GM10266 (cell line): ENCODE results near the gene PRKAG2.

ENCODE experiments used
- DNase-seq: peaks from one replicate; pipeline ENCODE4 v3.0.0; 2012; ENCODE audit errors: extremely low spot score
- CTCF ChIP-seq: IDR thresholded peaks from 2 replicates; pipeline ENCODE4 v1.5.1; 2012; ENCODE audit warnings: mild to moderate bottlenecking, low read depth; ENCODE audit not compliant: control insufficient read depth, insufficient read depth; ENCODE audit errors: missing control alignments

Gene PRKAG2

GRCh38 chr7:151514461-151515275, 362.2 kb downstream of the PRKAG2 start:
- DNase-seq, result no peak
- TF ChIP-seq CTCF, result no peak

DNA sequence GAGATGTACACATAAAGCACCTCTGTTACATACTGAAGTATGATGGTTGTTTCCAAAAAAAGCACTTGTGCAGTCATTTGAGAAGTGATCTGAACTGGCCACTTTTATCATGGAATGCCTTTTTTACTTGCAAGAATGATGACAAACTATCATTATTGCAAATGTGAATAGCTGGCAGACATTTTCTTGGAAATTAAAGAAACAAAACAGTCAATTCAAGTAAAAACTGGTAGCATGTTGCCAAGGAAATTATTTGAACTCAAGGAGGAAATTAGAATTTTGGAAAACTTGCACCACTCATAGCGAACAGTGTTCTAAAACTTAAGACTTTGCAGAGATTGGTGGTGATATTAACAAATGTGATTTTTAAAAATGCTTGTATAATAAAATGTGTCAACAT, 363.8 kb downstream of the PRKAG2 start:
- TF ChIP-seq CTCF, result no peak
- no peak for DNase-seq

- no peak for DNase-seq
Observed at GRCh38 chr7:151512353-151512752, 364.6 kb downstream of the PRKAG2 start.

DNA sequence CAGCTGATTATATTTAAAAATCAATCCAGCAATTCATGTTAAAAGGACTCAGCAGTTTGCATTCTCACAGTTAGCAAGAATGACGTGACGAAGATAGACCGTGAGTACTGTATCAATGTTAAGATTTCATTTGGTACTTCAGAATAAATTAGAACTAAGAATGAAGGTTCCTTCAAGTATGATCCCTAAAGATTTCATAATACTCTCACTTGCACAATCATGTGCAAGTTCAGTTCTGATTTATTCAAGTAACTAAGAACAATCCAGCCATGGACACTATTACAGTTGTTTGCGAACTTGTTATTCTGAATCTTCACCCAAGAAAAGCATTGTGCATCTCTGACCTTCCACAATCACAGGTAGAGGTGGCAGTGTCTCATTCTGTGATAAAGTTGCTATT, 365.0 kb downstream of the PRKAG2 start:
- TF ChIP-seq CTCF, result no peak
- no peak for DNase-seq

More at GRCh38 chr7:151512353-151512752, 364.6 kb downstream of the PRKAG2 start:
- TF ChIP-seq CTCF, result no peak

DNA sequence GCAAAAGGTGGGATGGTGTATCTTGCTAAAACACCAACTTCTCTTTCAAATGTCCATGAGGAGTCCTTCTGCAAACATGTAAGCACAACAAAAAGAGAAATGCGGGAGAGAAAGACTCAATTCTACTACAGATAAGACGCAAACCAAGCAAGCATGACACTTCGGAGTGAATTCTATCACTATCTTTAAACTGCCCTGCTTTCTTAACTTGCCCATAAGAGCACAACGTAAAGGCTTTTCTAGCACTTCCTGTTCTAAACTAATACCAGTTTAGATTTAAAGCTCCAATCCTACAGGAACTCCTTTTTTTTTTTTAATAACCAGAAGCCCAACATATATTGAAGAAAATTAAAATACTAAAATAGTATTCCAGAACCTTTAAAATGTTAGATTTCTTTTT, 365.6 kb downstream of the PRKAG2 start:
- TF ChIP-seq CTCF, result no peak
- no peak for DNase-seq

DNA sequence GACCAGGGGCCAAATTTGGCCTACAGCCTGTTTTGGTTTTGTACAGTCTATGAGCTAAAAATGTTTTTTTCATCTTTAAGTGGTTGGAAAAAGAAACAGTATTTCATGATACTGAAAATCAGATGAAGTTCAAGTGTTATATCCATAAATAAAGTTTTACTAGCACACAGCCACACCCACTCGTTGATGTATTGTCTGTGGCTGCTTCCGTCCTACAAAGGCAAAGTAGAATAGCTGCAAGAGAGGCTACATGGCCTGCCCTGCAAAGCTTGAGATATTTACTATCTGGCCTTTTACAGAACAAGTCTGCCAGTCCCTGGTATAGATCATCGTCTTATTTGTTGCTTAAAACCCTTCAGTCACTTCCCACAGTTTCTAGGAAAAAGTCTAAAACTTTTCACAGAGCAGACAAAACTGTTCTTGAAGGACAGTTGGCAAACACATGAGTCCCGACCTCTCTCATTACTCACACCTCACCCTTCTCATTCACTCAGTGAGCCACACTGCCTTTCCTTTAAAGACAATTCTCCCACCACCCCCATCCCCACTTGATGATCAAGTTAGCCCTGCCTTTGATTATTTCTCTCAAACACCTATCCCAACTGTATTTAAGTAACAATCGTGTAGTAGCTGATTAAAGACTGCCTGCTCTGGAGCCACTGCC, 367.1 kb downstream of the PRKAG2 start:
- no peak for DNase-seq
- no peak for TF ChIP-seq CTCF

DNA sequence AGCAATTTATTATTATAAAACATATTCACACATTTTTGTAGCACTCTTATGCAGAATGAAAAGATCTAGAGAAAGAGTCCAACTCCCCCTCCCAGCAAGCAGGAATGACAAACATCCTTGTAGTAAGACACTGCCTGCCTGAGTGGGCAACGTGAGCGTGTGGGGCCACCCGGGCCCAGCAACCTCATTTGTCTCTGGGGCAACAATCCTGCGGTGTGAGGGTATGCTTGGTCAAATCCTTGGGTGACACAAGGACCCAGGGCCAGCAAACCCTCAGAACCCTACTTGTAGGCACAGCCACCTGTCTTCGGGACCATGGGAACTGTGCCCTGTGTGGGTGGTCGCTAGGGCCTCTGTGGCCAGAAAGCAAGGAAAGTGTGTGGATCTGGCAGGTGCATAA, 367.9 kb downstream of the PRKAG2 start:
- no peak for TF ChIP-seq CTCF

More for the DNA sequence above, 367.9 kb downstream of the PRKAG2 start:
- no peak for DNase-seq
